ENCODE results near the gene METTL1. TPM values are rescaled to one million over a fixed set of nuclear protein-coding genes. Genes with fewer than 3 reads are reported as not detected.

METTL1 gene
- total and polyA plus RNA-seq, 11 donors = 0.95 to 28.5 (median 7.9) TPM

- H3K36me3 ChIP-seq = peaks cover 0 to 96% (median 88%) of the 10 kb centered on the region in 9 donors
- TF ChIP-seq POLR2A (IDR thresholded peaks at IDR 0.05) (no peak), CTCF (IDR thresholded peaks at IDR 0.05) (no peak)
- WGBS, 4 donors = 92 to 98% (median 95%) methylated on average over 3 of the region's 3 CpGs
- H3K4me1 ChIP-seq = peaks cover 0 to 10% (median 2%) of the 10 kb centered on the region in 12 donors
- no peak for ATAC-seq
- intact Hi-C loops (cut with DNase I) = loop anchor here in 1 of 10 donors (10.0 kb wide), 1 partner anchor 98 kb away; no protein-coding TSS in a partner anchor
- DNase-seq = no peak
- H3K27ac ChIP-seq = no peak overlapping the region
- H3K27me3 ChIP-seq = no peaks in the 10 kb centered on the region
- no peaks in the 10 kb centered on the region for H3K9me3 ChIP-seq
- H3K4me3 ChIP-seq = no peak overlapping the region
Observed at GRCh38 chr12:57806677-57807076, 34.8 kb upstream of the METTL1 start.

GRCh38 chr12:57803319-57803893 is 31.5 kb upstream of the METTL1 start:
- ATAC-seq = peak; percentile 68 to 87 (median 82)
- TF ChIP-seq CTCF (IDR thresholded peaks at IDR 0.05) (peak; percentile 63 to 89 (median 82)), POLR2A (IDR thresholded peaks at IDR 0.05) (no peak)
- Histone ChIP-seq H3K36me3 (peaks cover 6 to 96% (median 88%) of the 10 kb centered on the region in 9 donors), H3K4me3 (no peak overlapping the region), H3K4me1 (peaks cover 0 to 10% (median 2%) of the 10 kb centered on the region in 12 donors), H3K27ac (peak overlapping the region in 3 of 12 donors; percentile 15 to 20 (median 15)), H3K9me3 (no peaks in the 10 kb centered on the region), H3K27me3 (no peaks in the 10 kb centered on the region)
- intact Hi-C loops (cut with DNase I) = loop anchor here in 9 of 10 donors (1.0 to 10.0 kb wide), 4 partner anchors 101 to 104 kb away; no protein-coding TSS in a partner anchor
- DNase-seq = peak in 4 of 5 donors; percentile 43 to 62 (median 50)
- WGBS, 4 donors = 38 to 49% (median 41%) methylated on average over 9 of the region's 9 CpGs

- intact Hi-C loops (cut with DNase I) = loop anchor here in 9 of 10 donors (1.0 to 10.0 kb wide), 4 partner anchors 102 to 105 kb away; no protein-coding TSS in a partner anchor
Observed at GRCh38 chr12:57802607-57803006, 30.7 kb upstream of the METTL1 start.

More at GRCh38 chr12:57802607-57803006, 30.7 kb upstream of the METTL1 start:
- Histone ChIP-seq H3K27ac (no peak overlapping the region), H3K27me3 (no peaks in the 10 kb centered on the region), H3K4me3 (no peak overlapping the region), H3K4me1 (peaks cover 0 to 10% (median 2%) of the 10 kb centered on the region in 12 donors), H3K36me3 (peaks cover 6 to 96% (median 88%) of the 10 kb centered on the region in 9 donors), H3K9me3 (no peaks in the 10 kb centered on the region)
- ATAC-seq (no peak), DNase-seq (no peak)
- WGBS, 4 donors = 88 to 97% (median 95%) methylated on average over 1 of the region's 1 CpG
- TF ChIP-seq CTCF (IDR thresholded peaks at IDR 0.05) (no peak), POLR2A (IDR thresholded peaks at IDR 0.05) (no peak)

All from heart left ventricle (tissue), 16 donors.